Breast epithelium (tissue), 3 donors: ENCODE data around the gene ITPR2.

Source experiments
- POLR2A ChIP-seq: fragments of 450-650 bp; IDR thresholded peaks from one replicate; pipeline ENCODE4 v1.6.1; 2016; ENCODE audit warnings: antibody characterized with exemption, mild to moderate bottlenecking, moderate library complexity
- TF ChIP-seq, protein P1 (sequence below), 3 donors: fragments of 450-650 bp; IDR thresholded peaks; one replicate each; pipeline ENCODE4 v1.5.1; 2016 to 2017; ENCODE audit warnings: antibody characterized with exemption in 3 of 3, mild to moderate bottlenecking in 3 of 3, moderate library complexity in 3 of 3

- TF ChIP-seq, protein P1, sequence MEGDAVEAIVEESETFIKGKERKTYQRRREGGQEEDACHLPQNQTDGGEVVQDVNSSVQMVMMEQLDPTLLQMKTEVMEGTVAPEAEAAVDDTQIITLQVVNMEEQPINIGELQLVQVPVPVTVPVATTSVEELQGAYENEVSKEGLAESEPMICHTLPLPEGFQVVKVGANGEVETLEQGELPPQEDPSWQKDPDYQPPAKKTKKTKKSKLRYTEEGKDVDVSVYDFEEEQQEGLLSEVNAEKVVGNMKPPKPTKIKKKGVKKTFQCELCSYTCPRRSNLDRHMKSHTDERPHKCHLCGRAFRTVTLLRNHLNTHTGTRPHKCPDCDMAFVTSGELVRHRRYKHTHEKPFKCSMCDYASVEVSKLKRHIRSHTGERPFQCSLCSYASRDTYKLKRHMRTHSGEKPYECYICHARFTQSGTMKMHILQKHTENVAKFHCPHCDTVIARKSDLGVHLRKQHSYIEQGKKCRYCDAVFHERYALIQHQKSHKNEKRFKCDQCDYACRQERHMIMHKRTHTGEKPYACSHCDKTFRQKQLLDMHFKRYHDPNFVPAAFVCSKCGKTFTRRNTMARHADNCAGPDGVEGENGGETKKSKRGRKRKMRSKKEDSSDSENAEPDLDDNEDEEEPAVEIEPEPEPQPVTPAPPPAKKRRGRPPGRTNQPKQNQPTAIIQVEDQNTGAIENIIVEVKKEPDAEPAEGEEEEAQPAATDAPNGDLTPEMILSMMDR (IDR thresholded peaks at IDR 0.05), result no peak
- TF ChIP-seq POLR2A, result no peak
Observed at GRCh38 chr12:26358651-26359050, 474.3 kb downstream of the ITPR2 start.
